HepG2 (cell line): ENCODE results near the gene TMEM187. TPM values are rescaled to one million over a fixed set of nuclear protein-coding genes. Genes with fewer than 3 reads are reported as not detected.
A peak's percentile ranks its signal among the peaks of the same experiment; 100 is the strongest.

Source experiments
- ARNT2 ChIP-seq: sonication (generic); formaldehyde crosslinking; IDR thresholded peaks from 2 replicates; pipeline ENCODE4 v1.8.0; 2022; ENCODE audit warnings: mild to moderate bottlenecking, low read depth, missing genetic modification reagents, moderate library complexity
- IKZF1 ChIP-seq: fragments of 450-650 bp; IDR thresholded peaks from 2 replicates; pipeline ENCODE4 v1.7.1; 2016
- KLF11 ChIP-seq: IDR thresholded peaks from 2 replicates; pipeline ENCODE4 v1.6.1; 2016; ENCODE audit warnings: missing compliant biosample characterization
- LCORL ChIP-seq, 2 experiments: fragments of 450-650 bp in 1 of 2; sonication (generic) in 1 of 2; formaldehyde crosslinking in 1 of 2; IDR thresholded peaks; 2 replicates each; pipeline versions ENCODE4 v1.5.0 to v1.6.1; 2017 to 2020; ENCODE audit warnings: antibody characterized with exemption in 1 of 2, missing genetic modification reagents in 1 of 2
- MBNL3 ChIP-seq: fragments of 250-450 bp; sonication (Bioruptor Pico); conservative IDR thresholded peaks from 2 replicates; pipeline ENCODE4 v1.8.0; 2022; ENCODE audit warnings: mild to moderate bottlenecking, inconsistent platforms
- MEIS1 ChIP-seq: sonication (generic); formaldehyde crosslinking; IDR thresholded peaks from 2 replicates; pipeline ENCODE4 v1.9.0; 2021; ENCODE audit warnings: mild to moderate bottlenecking, missing genetic modification reagents, moderate library complexity, borderline replicate concordance
- POGZ ChIP-seq: sonication (generic); formaldehyde crosslinking; IDR thresholded peaks from 2 replicates; pipeline ENCODE4 v1.4.0; 2020; ENCODE audit warnings: mild to moderate bottlenecking, missing genetic modification reagents
- SP4 ChIP-seq: sonication (generic); formaldehyde crosslinking; IDR thresholded peaks from 2 replicates; pipeline ENCODE4 v1.8.1; 2023; ENCODE audit warnings: mild to moderate bottlenecking, missing genetic modification reagents
- TAF1 ChIP-seq: sonication (generic); formaldehyde crosslinking; IDR thresholded peaks from 2 replicates; pipeline ENCODE4 v1.4.0; 2020; ENCODE audit warnings: missing genetic modification reagents
- YEATS4 ChIP-seq: sonication (generic); formaldehyde crosslinking; IDR thresholded peaks from 2 replicates; pipeline ENCODE4 v1.4.0; 2020; ENCODE audit warnings: missing genetic modification reagents, borderline replicate concordance
- ZNF263 ChIP-seq: sonication (generic); formaldehyde crosslinking; IDR thresholded peaks from 2 replicates; pipeline ENCODE4 v1.4.0; 2020; ENCODE audit warnings: missing genetic modification reagents
- ZNF383 ChIP-seq: sonication (generic); formaldehyde crosslinking; IDR thresholded peaks from 2 replicates; pipeline ENCODE4 v1.4.0; 2020; ENCODE audit warnings: missing genetic modification reagents, mild to moderate bottlenecking, borderline replicate concordance
- polyA plus RNA-seq, 8 experiments: library from polyadenylated mRNA; depleted of rRNA in 3 of 8; stranded (reverse) in 7 of 8; unstranded in 1 of 8; fragments of >200 nt; fragmentation: Illumina TruSeq in 4 of 8; extraction: Trizol in 4 of 8; gene quantifications; 2 replicates each; pipeline versions ENCODE4 v1.2.1 to v1.2.3, GENCODE V29; 2011 to 2016; ENCODE audit warnings: low read depth in 4 of 8, missing spikeins in 1 of 8, mixed read lengths in 1 of 8; ENCODE audit not compliant: insufficient read depth in 1 of 8
- total RNA-seq, 5 experiments: library from RNA; depleted of rRNA; stranded (reverse); fragments of >200 nt; fragmentation: Illumina TruSeq; extraction: Trizol; gene quantifications; 2 replicates each; pipeline ENCODE4 v1.2.3, GENCODE V29; 2016; ENCODE audit warnings: low read depth in 1 of 5
- TF ChIP-seq, protein P1 (sequence below): sonication (generic); formaldehyde crosslinking; IDR thresholded peaks from 2 replicates; pipeline ENCODE4 v1.4.0; 2020; ENCODE audit warnings: missing genetic modification reagents, mild to moderate bottlenecking, borderline replicate concordance
- TF ChIP-seq, protein P2 (sequence below): sonication (generic); formaldehyde crosslinking; IDR thresholded peaks from 2 replicates; pipeline ENCODE4 v1.4.0; 2020; ENCODE audit warnings: mild to moderate bottlenecking, missing genetic modification reagents
- TF ChIP-seq, protein P3 (sequence below): sonication (generic); formaldehyde crosslinking; IDR thresholded peaks from 2 replicates; pipeline ENCODE4 v1.4.0; 2020; ENCODE audit warnings: mild to moderate bottlenecking, missing genetic modification reagents
- TF ChIP-seq, protein P4 (sequence below): sonication (generic); formaldehyde crosslinking; conservative IDR thresholded peaks from 2 replicates; pipeline ENCODE4 v1.4.0; 2020; ENCODE audit warnings: missing genetic modification reagents
- TF ChIP-seq, protein P5 (sequence below): sonication (generic); formaldehyde crosslinking; IDR thresholded peaks from one replicate; pipeline ENCODE4 v1.5.1; 2020; ENCODE audit warnings: mild to moderate bottlenecking, missing genetic modification reagents; ENCODE audit errors: not compliant biosample characterization

Gene TMEM187
- total and polyA plus RNA-seq, 2 of the 13 experiments (the other 11 are each of a cell fraction or from before 2014, with no cell fraction given) = 2.2 to 6.2 TPM

DNA sequence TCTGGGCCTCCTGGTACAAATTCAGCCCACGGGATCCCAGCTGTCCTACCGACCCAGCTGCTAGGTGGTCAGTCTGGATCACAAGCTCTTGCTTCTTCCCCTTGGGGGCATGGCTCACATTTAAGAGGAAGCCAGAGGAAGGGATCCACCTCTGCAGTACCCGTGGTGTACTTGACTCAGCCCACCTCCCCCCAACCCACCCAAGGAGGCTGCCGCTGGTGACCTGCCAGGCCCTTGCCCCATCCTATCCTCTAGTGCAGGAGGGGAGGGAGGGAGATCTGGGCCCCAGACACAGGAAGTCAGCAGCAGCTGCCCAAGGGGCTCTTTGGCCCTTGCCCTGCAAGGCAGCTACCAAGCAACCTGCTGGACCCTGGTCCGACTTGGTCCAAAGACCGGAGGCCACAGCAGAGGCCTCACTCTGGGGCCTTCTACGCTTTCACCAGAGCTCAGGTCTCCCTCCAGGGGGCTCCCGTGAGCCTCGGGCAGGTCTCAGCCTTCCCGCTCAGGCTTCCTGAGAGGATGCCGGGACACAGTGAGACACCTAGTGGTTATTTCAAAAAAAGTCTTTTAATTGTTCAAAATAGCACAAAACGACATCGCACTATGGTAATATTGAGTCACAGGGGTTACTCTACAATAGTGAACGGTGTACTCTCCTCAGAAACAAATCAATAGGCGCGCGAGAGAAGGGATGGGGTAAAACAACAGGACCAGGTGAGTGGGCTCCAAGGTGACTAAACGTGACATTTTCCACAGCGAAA is 25.4 kb upstream of the TMEM187 start (continued):
- TF ChIP-seq, protein P1, sequence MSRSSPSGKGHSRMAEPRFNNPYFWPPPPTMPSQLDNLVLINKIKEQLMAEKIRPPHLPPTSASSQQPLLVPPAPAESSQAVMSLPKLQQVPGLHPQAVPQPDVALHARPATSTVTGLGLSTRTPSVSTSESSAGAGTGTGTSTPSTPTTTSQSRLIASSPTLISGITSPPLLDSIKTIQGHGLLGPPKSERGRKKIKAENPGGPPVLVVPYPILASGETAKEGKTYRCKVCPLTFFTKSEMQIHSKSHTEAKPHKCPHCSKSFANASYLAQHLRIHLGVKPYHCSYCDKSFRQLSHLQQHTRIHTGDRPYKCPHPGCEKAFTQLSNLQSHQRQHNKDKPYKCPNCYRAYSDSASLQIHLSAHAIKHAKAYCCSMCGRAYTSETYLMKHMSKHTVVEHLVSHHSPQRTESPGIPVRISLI (CRISPR knock-in tag) = no peak
- TF ChIP-seq, protein P2, sequence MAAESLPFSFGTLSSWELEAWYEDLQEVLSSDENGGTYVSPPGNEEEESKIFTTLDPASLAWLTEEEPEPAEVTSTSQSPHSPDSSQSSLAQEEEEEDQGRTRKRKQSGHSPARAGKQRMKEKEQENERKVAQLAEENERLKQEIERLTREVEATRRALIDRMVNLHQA (CRISPR knock-in tag) = no peak
- TF ChIP-seq, protein P3, sequence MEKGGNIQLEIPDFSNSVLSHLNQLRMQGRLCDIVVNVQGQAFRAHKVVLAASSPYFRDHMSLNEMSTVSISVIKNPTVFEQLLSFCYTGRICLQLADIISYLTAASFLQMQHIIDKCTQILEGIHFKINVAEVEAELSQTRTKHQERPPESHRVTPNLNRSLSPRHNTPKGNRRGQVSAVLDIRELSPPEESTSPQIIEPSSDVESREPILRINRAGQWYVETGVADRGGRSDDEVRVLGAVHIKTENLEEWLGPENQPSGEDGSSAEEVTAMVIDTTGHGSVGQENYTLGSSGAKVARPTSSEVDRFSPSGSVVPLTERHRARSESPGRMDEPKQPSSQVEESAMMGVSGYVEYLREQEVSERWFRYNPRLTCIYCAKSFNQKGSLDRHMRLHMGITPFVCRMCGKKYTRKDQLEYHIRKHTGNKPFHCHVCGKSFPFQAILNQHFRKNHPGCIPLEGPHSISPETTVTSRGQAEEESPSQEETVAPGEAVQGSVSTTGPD (CRISPR knock-in tag) = no peak
- TF ChIP-seq, protein P4, sequence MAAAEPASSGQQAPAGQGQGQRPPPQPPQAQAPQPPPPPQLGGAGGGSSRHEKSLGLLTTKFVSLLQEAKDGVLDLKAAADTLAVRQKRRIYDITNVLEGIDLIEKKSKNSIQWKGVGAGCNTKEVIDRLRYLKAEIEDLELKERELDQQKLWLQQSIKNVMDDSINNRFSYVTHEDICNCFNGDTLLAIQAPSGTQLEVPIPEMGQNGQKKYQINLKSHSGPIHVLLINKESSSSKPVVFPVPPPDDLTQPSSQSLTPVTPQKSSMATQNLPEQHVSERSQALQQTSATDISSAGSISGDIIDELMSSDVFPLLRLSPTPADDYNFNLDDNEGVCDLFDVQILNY (CRISPR knock-in tag) = no peak
- TF ChIP-seq YEATS4 (CRISPR knock-in tag) = no peak
- TF ChIP-seq LCORL (IDR thresholded peaks at IDR 0.05) = no peak
- TF ChIP-seq LCORL (CRISPR knock-in tag; IDR thresholded peaks at IDR 0.05) = no peak
- TF ChIP-seq SP4 (CRISPR knock-in tag) = 0 out of 2 replicates have a peak, but pooled peaks have one; percentile 22
- no peak for TF ChIP-seq ZNF383
- no peak for TF ChIP-seq MBNL3 (CRISPR knock-in tag)
- TF ChIP-seq ZNF263 (CRISPR knock-in tag) = no peak
- no peak for TF ChIP-seq ARNT2 (CRISPR knock-in tag)
- peak; percentile 34; the same call in 1 of the 2 replicates for TF ChIP-seq POGZ (CRISPR knock-in tag)
- TF ChIP-seq, protein P5, sequence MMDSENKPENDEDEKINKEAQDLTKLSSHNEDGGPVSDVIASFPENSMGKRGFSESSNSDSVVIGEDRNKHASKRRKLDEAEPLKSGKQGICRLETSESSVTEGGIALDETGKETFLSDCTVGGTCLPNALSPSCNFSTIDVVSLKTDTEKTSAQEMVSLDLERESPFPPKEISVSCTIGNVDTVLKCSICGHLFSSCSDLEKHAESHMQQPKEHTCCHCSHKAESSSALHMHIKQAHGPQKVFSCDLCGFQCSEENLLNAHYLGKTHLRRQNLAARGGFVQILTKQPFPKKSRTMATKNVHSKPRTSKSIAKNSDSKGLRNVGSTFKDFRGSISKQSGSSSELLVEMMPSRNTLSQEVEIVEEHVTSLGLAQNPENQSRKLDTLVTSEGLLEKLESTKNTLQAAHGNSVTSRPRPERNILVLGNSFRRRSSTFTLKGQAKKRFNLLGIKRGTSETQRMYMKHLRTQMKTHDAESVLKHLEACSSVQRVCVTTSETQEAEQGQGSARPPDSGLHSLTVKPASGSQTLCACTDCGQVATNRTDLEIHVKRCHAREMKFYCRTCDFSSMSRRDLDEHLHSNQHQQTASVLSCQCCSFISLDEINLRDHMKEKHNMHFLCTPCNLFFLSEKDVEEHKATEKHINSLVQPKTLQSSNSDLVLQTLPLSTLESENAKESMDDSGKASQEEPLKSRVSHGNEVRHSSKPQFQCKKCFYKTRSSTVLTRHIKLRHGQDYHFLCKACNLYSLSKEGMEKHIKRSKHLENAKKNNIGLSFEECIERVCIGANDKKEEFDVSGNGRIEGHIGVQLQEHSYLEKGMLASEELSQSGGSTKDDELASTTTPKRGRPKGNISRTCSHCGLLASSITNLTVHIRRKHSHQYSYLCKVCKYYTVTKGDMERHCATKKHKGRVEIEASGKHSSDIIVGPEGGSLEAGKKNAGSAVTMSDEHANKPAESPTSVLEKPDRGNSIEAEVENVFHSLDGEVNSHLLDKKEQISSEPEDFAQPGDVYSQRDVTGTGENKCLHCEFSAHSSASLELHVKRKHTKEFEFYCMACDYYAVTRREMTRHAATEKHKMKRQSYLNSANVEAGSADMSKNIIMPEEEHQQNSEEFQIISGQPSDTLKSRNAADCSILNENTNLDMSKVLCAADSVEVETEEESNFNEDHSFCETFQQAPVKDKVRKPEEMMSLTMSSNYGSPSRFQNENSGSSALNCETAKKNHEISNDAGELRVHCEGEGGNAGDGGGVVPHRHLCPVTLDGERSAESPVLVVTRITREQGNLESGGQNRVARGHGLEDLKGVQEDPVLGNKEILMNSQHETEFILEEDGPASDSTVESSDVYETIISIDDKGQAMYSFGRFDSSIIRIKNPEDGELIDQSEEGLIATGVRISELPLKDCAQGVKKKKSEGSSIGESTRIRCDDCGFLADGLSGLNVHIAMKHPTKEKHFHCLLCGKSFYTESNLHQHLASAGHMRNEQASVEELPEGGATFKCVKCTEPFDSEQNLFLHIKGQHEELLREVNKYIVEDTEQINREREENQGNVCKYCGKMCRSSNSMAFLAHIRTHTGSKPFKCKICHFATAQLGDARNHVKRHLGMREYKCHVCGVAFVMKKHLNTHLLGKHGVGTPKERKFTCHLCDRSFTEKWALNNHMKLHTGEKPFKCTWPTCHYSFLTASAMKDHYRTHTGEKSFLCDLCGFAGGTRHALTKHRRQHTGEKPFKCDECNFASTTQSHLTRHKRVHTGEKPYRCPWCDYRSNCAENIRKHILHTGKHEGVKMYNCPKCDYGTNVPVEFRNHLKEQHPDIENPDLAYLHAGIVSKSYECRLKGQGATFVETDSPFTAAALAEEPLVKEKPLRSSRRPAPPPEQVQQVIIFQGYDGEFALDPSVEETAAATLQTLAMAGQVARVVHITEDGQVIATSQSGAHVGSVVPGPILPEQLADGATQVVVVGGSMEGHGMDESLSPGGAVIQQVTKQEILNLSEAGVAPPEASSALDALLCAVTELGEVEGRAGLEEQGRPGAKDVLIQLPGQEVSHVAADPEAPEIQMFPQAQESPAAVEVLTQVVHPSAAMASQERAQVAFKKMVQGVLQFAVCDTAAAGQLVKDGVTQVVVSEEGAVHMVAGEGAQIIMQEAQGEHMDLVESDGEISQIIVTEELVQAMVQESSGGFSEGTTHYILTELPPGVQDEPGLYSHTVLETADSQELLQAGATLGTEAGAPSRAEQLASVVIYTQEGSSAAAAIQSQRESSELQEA (CRISPR knock-in tag) = no peak
- TF ChIP-seq IKZF1 = no peak
- TF ChIP-seq KLF11 (CRISPR knock-in tag) = no peak
- TF ChIP-seq MEIS1 (CRISPR knock-in tag) = no peak
- TF ChIP-seq TAF1 = no peak
